AG04450 (cell line): ENCODE measurements around the gene PLEKHF1. TPM values are rescaled to one million over a fixed set of nuclear protein-coding genes. Genes with fewer than 3 reads are reported as not detected.
"Not testable (repeated sequence)": the region's sequence is repeated elsewhere in the genome, so short reads cannot be mapped to it uniquely, and the experiment has no call there.

Experiments used
- CTCF ChIA-PET: fragments of 300-600, 350-600 bp; formaldehyde crosslinking; extraction: SDS; loops from one replicate; lab custom pipeline; 2022; ENCODE audit warnings: antibody characterized with exemption, inconsistent platforms; lab: Charles Lee
- POLR2A ChIA-PET: fragments of 350-600 bp; formaldehyde crosslinking; extraction: SDS; loops from one replicate; lab custom pipeline; 2021; ENCODE audit warnings: antibody characterized with exemption, inconsistent platforms; lab: Yijun Ruan, JAX
- DNase-seq: peaks from one replicate; pipeline ENCODE4 v3.0.0-alpha.2; 2011; ENCODE audit warnings: low read depth, low spot score
- H3K27ac ChIP-seq: one replicate; pipeline ENCODE4 v1.5.1; 2012; ENCODE audit warnings: low read depth, low read length, control low read depth
- H3K27me3 ChIP-seq: one replicate; pipeline ENCODE4 v1.6.0; 2012; ENCODE audit warnings: low read length; ENCODE audit not compliant: control insufficient read depth, insufficient read depth
- H3K4me3 ChIP-seq: 2 replicates; pipeline ENCODE4 v1.5.1; 2011; ENCODE audit warnings: mild to moderate bottlenecking, low read depth, low read length, control low read depth
- H3K9me3 ChIP-seq: 2 replicates; pipeline ENCODE4 v1.5.1; 2012; ENCODE audit warnings: low read length; ENCODE audit not compliant: control insufficient read depth, insufficient read depth
- CTCF ChIP-seq: IDR thresholded peaks from 2 replicates; pipeline ENCODE4 v1.5.1; 2011; ENCODE audit warnings: low read depth, low read length, control low read depth, inconsistent platforms
- polyA plus RNA-seq: library from polyadenylated mRNA; depleted of rRNA; stranded (reverse); fragments of >200 nt; gene quantifications from 2 replicates; pipeline ENCODE4 v1.2.3, GENCODE V29; 2011

Gene PLEKHF1
- polyA plus RNA-seq, 1 experiment, result 5.4 TPM

- no peak overlapping the region for H3K4me3 ChIP-seq
- no peak overlapping the region for H3K27ac ChIP-seq
- CTCF ChIA-PET, result interaction anchor here (1.0 to 2.2 kb wide), 3 partner anchors 11 to 93 kb away, joined by 3 to 8 read pairs (median 5); no protein-coding TSS in a partner anchor
- H3K27me3 ChIP-seq, result no peaks in the 10 kb centered on the region
- POLR2A ChIA-PET, result no interaction called here
- TF ChIP-seq CTCF, result no peak
- no peaks in the 10 kb centered on the region; the same call in 1 of the 2 replicates for H3K9me3 ChIP-seq
- no peak for DNase-seq
Observed at GRCh38 chr19:29704562-29705558, 39.6 kb downstream of the PLEKHF1 start.

GRCh38 chr19:29705706-29706105 lies 40.4 kb downstream of the PLEKHF1 start:
- H3K27me3 ChIP-seq, result no peaks in the 10 kb centered on the region
- TF ChIP-seq CTCF, result no peak
- no peak overlapping the region for H3K4me3 ChIP-seq
- ChIA-PET POLR2A (no interaction called here), CTCF (interaction anchor here (1.0 to 2.9 kb wide), 4 partner anchors 11 to 95 kb away, joined by 3 to 22 read pairs (median 4); no protein-coding TSS in a partner anchor)
- no peak for DNase-seq
- H3K27ac ChIP-seq, result no peak overlapping the region
- H3K9me3 ChIP-seq, result no peaks in the 10 kb centered on the region; the same call in 1 of the 2 replicates

DNA sequence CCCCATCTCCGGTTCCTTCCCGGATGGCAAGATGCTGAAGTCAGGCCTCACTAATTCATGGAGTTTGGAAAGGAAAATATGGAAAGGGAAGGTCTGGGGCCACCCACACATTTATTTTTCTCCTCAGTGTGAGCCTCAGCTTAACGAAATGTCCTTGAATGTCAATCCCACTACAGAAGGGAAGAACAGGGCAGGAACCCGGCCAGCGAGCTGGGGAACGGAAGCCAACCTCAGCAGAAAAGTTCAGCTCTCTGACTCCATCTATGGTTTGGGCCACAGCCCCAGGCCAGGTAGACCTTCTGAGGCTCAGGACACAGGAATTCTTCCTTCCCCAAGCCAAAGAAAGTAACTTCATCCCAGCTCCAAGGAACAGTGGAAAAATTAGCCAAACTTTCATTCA lies 41.4 kb downstream of the PLEKHF1 start:
- H3K9me3 ChIP-seq, result no peaks in the 10 kb centered on the region; the same call in 1 of the 2 replicates
- POLR2A ChIA-PET, result no interaction called here
- no peak overlapping the region for H3K27ac ChIP-seq
- no peak for TF ChIP-seq CTCF
- no peaks in the 10 kb centered on the region for H3K27me3 ChIP-seq
- CTCF ChIA-PET, result interaction anchor here (1.1 to 2.9 kb wide), 3 partner anchors 10 to 96 kb away, joined by 4 to 22 read pairs (median 4); no protein-coding TSS in a partner anchor
- H3K4me3 ChIP-seq, result no peak overlapping the region
- no peak for DNase-seq

GRCh38 chr19:29708554-29709439 lies 43.5 kb downstream of the PLEKHF1 start:
- H3K27ac ChIP-seq, result no peak overlapping the region
- H3K4me3 ChIP-seq, result no peak overlapping the region
- ChIA-PET CTCF (interaction anchor here (1.6 to 2.9 kb wide), 3 partner anchors 8 to 98 kb away, joined by 6 to 22 read pairs (median 12); no protein-coding TSS in a partner anchor), POLR2A (no interaction called here)
- no peaks in the 10 kb centered on the region for H3K9me3 ChIP-seq
- no peaks in the 10 kb centered on the region for H3K27me3 ChIP-seq
- no peak for TF ChIP-seq CTCF
- no peak for DNase-seq

- H3K27me3 ChIP-seq, H3K27ac ChIP-seq, POLR2A ChIA-PET, H3K9me3 ChIP-seq, H3K4me3 ChIP-seq, DNase-seq: not testable (repeated sequence)
- CTCF ChIA-PET, result interaction anchor here (2.5 kb wide), 1 partner anchor 99 kb away, joined by 12 read pairs; no protein-coding TSS in a partner anchor
Observed at GRCh38 chr19:29709440-29709798, 44.2 kb downstream of the PLEKHF1 start.
